IPS-18c (cell line): ENCODE data around the gene POLE3.
"Not testable (repeated sequence)": the region's sequence is repeated elsewhere in the genome, so short reads cannot be mapped to it uniquely, and the experiment has no call there.

Source experiments
- H3K4me3 ChIP-seq: 2 replicates; pipeline ENCODE4 v1.7.0; 2013; ENCODE audit warnings: low read depth, mild to moderate bottlenecking, low read length, moderate library complexity; ENCODE audit not compliant: insufficient read depth
- H3K9me3 ChIP-seq: one replicate; pipeline ENCODE4 v1.6.1; 2013; ENCODE audit warnings: mild to moderate bottlenecking, low read length, moderate library complexity; ENCODE audit not compliant: control insufficient read depth, insufficient read depth

Gene POLE3

DNA sequence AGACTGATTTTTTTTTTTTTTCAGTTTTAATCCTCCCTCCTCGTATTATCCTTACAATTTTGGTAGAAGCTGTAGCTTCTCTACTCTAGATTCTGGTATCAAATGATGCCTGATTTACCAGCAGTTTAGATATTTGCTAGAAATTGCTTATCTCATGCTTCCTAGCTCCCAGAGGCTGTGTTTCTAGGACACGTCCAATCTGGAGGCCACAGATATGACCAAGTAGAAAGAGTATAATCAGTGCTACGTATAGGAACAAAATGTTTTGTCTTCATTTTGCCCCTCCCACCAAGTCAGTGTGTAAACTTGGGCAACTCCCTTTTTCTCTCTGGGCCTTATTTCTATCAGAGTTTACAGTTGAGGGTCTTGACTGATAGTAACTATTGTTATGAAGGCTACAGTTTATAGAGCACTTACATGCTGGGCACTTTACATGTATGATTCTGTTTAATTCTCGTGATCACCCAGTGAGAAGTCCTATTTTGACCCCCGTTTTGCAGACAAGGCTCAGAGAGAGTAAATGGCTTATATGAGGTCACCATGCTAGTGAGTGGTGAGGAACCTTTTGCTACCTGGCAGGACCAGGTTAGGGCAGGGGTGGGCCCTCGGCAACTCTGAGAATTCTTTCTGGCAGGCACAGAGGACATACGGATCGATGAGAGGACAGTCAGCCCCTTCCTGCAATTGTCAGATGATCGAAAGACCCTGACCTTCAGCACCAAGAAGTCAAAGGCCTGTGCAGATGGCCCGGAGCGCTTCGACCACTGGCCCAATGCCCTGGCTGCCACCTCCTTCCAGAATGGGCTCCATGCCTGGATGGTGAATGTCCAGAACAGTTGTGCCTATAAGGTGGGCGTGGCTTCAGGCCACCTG is 41.3 kb downstream of the POLE3 start:
- H3K4me3 ChIP-seq: no peak overlapping the region
- no peaks in the 10 kb centered on the region for H3K9me3 ChIP-seq

DNA sequence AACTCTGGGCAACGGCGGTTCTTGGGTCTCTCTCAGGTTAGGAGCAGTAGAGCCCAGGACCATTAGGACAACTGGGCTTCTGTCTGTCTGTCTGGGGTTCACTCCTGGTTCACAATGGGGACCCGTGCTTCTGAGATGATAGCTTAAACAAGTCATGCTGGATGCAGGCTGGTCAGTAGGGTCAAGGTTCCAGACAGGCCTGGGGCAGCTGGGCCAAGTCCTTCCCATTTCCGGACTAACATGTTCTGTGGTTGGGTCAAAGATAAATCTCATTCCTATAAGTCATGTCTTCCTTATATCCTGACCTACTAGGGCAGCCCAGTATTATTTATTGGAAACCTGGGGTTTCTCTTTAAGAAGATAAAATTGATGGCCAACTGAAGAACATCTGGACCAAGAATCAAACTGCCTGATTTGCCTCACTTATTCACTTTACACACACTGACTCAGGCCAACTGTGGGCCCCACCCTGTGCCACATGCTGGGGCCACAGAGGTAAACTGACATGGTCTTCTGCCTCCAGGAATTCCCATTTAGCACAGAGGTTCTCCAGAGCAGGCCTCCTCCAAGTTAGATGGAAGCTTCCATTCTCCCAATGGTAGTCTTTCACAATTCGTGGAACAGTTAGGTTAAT is 42.0 kb downstream of the POLE3 start:
- no peaks in the 10 kb centered on the region for H3K9me3 ChIP-seq
- H3K4me3 ChIP-seq: no peak overlapping the region

DNA sequence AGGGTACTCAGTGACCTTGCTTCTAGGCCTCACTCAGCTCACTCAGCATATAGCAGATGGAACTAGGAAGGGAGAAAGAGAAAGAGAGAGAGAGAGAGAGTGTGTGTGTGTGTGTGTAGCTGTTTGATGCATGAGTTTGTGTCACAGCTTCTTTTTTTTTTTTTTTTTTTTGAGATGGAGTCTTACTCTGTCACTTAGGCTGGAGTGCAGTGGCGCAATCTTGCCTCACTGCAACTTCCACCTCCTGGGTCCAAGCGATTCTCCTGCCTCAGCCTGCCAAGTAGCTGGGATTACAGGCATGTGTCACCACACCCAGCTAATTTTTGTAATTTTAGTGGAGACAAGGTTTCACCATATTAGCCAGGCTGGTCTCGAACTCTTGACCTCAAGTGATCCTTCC is 44.8 kb downstream of the POLE3 start:
- not testable (repeated sequence) for H3K9me3 ChIP-seq, H3K4me3 ChIP-seq

- Histone ChIP-seq H3K9me3 (no peaks in the 10 kb centered on the region), H3K4me3 (no peak overlapping the region)
Observed at GRCh38 chr9:113364951-113365350, 45.5 kb downstream of the POLE3 start.

GRCh38 chr9:113363336-113363735 is 47.1 kb downstream of the POLE3 start:
- Histone ChIP-seq H3K9me3 (no peaks in the 10 kb centered on the region), H3K4me3 (no peak overlapping the region)

DNA sequence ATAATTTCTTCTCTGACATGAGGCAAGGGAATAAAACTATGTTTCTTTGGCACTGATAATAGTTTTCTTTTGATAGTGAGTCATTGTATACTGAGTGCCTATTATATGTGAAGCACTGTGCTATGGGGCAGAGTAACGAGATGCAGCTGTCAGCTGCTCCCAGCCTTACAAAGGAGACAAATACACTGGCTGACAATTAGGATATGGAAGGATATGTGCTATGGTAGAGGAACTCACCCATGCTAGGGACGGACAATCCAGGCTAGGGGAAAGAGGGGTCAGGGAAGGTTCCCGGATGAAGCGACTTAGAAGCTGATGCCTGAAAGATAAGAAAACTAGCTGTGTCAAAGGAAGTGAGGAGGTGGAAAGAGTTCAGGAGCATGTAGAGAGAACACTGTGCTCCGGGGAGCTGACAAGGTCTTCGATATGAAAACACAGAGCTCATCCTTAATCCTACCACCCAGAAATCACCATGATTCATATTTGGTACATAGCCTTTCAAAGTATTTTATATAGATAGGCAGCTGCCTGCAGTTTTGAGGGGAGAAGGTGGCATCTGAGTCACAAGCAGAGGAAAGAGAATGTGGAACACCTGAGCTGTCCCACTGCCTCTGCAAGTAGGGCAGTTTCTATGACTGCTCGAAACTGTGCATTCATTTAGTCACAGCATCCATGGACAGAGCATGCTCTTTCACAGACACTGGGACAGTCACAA is 49.0 kb downstream of the POLE3 start:
- Histone ChIP-seq H3K9me3 (no peaks in the 10 kb centered on the region), H3K4me3 (no peak overlapping the region)

DNA sequence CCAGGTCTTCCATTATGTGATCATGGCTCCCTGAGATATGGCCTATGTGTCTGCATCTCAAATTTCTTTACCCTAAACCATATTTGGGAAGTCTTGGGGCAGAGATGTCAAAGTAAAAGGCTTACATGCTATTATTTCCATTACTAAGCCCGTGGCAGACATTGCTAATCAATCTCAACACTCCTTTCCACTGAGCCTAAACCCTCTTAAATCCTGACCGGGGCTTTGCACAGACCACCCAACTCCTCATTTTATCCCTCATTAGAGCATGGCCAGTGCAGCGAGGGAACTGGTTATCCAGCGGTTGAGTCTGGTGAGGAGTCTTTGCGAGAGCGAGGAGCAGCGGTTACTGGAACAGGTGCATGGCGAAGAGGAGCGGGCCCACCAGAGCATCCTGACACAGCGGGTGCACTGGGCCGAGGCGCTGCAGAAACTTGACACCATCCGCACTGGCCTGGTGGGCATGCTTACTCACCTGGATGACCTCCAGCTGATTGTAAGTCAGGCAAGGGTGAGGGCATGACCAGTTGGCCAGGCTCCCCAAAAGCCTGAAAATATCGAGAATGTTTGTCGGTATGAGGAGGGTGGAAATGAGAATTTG is 50.1 kb downstream of the POLE3 start:
- no peaks in the 10 kb centered on the region for H3K9me3 ChIP-seq
- H3K4me3 ChIP-seq: no peak overlapping the region

DNA sequence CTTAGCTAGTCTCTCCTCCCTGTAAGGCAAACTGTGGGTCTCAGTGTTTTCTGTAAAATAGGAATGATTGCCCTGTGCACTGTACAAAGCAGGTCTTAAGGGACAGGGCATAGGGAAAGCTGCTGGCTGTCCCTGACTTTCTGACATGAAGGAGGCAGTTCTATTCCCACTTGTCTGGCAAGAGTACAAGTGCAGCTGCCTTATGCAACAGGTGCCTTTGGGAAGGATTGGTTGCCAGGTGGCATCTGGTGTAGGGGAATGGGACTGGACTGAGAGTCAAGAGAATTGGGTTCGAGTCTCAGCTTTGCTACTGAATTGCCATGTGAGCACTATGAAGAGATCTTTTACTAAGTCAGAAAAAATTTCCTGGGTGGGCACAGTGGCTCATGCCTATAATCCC is 51.1 kb downstream of the POLE3 start:
- Histone ChIP-seq H3K4me3 (no peak overlapping the region), H3K9me3 (no peaks in the 10 kb centered on the region)
